ENCODE data around the gene LEPR. TPM values are rescaled to one million over a fixed set of nuclear protein-coding genes. Genes with fewer than 3 reads are reported as not detected.

The LEPR gene
- total and polyA plus RNA-seq, 10 donors, result 0.90 to 9.3 (median 5.4) TPM

DNA sequence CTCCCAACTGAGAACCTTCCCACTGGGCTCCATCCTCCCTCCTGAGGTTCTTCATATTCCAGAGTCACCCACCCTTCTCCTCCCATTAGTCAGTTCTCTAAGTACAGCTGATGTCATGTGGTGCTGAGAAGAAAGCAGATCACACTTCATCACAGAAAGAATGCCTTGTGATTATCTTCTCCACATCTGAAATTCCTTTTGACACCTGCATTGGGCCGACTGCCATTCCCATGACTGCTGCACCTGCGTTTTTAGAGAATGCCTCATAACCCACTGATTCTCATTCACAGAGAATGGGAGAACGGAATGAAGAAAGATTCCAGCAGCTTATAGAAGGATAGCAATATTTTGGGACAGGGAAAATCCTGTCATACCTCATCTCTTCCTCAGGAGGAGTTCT, 14.3 kb downstream of the LEPR start:
- Histone ChIP-seq H3K4me3 (no peak overlapping the region), H3K27ac (no peak overlapping the region), H3K4me1 (peaks cover 0 to 15% (median 11%) of the 10 kb centered on the region in 6 donors), H3K9me3 (no peaks in the 10 kb centered on the region), H3K36me3 (peaks cover 0 to 75% (median 18%) of the 10 kb centered on the region in 6 donors), H3K27me3 (replicated peaks in 1 of 7) (no peaks in the 10 kb centered on the region)
- intact Hi-C loops (cut with DNase I; ENCODE audit: low total_unique reads), result loop anchor here (5.0 kb wide), 1 partner anchor 253 kb away; no protein-coding TSS in a partner anchor
- no peak for TF ChIP-seq POLR2AphosphoS5 (IDR thresholded peaks at IDR 0.05)
- TF ChIP-seq, protein P1, sequence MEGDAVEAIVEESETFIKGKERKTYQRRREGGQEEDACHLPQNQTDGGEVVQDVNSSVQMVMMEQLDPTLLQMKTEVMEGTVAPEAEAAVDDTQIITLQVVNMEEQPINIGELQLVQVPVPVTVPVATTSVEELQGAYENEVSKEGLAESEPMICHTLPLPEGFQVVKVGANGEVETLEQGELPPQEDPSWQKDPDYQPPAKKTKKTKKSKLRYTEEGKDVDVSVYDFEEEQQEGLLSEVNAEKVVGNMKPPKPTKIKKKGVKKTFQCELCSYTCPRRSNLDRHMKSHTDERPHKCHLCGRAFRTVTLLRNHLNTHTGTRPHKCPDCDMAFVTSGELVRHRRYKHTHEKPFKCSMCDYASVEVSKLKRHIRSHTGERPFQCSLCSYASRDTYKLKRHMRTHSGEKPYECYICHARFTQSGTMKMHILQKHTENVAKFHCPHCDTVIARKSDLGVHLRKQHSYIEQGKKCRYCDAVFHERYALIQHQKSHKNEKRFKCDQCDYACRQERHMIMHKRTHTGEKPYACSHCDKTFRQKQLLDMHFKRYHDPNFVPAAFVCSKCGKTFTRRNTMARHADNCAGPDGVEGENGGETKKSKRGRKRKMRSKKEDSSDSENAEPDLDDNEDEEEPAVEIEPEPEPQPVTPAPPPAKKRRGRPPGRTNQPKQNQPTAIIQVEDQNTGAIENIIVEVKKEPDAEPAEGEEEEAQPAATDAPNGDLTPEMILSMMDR (IDR thresholded peaks at IDR 0.05 in 8 of 11, conservative IDR thresholded peaks at IDR 0.05 in 3 of 11), result no peak
- no peak for TF ChIP-seq POLR2A (IDR thresholded peaks at IDR 0.05)
- no peak for DNase-seq
- 90 to 100% (median 97%) methylated on average over 3 of the region's 3 CpGs for WGBS, 5 donors

DNA sequence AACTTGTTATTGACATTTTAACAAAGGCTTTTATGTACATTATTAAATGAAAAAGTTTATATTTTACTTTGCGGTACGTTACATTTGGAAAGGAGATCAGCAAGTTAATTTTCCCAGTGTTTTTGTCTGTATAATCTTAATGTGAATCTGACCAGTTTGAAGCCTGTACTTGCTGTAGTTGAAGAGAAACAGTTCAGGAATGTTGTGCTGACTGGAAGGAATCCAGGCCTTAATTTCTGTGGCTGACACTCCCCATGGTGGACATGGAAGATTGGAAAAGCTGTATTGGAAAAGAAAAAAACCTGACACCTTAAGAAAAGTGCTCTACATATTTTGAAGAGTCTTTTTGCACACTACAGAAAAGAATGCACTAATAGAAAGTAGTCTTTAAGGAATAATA, 15.5 kb downstream of the LEPR start:
- H3K4me1 ChIP-seq, result peaks cover 0 to 3% (median 0%) of the 10 kb centered on the region in 6 donors
- peaks cover 0 to 63% (median 18%) of the 10 kb centered on the region in 6 donors for H3K36me3 ChIP-seq
- H3K4me3 ChIP-seq, result no peak overlapping the region
- no peaks in the 10 kb centered on the region for H3K9me3 ChIP-seq
- no peak for TF ChIP-seq POLR2AphosphoS5 (IDR thresholded peaks at IDR 0.05)
- WGBS, 5 donors, result 83 to 95% (median 91%) methylated on average over 2 of the region's 2 CpGs
- no peak overlapping the region for H3K27ac ChIP-seq
- DNase-seq, result no peak
- intact Hi-C loops (cut with DNase I; ENCODE audit: low total_unique reads), result no loop called here
- H3K27me3 ChIP-seq (replicated peaks in 1 of 7), result no peaks in the 10 kb centered on the region

DNA sequence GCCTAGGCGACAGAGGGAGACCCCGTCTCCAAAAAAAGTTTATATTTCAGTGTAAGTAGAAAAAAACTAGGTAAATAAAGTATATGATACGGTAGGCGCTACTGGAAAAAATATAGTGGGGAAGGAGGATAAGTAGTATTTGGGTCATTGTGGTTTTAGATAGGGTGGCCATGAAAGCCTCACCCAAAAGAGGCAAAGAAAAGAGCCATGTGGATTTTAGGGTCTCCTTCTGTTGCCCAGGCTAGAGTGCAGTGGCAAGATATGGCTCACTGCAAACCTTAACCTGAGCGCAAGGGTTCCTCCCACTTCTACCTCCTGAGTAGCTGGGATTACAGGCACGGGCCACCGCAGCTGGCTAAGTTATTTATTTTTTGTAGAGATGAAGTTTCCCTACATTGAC, 17.1 kb downstream of the LEPR start:
- 95 to 100% (median 96%) methylated on average over 7 of the region's 7 CpGs for WGBS, 5 donors
- TF ChIP-seq POLR2AphosphoS5 (IDR thresholded peaks at IDR 0.05) (no peak), POLR2A (IDR thresholded peaks at IDR 0.05) (no peak)
- TF ChIP-seq, protein P1 (IDR thresholded peaks at IDR 0.05 in 8 of 11, conservative IDR thresholded peaks at IDR 0.05 in 3 of 11), result no peak
- Histone ChIP-seq H3K36me3 (peaks cover 0 to 48% (median 8%) of the 10 kb centered on the region in 6 donors), H3K4me1 (no peaks in the 10 kb centered on the region), H3K9me3 (no peaks in the 10 kb centered on the region), H3K27ac (no peak overlapping the region), H3K4me3 (no peak overlapping the region), H3K27me3 (replicated peaks in 1 of 7) (no peaks in the 10 kb centered on the region)
- DNase-seq, result no peak
- intact Hi-C loops (cut with DNase I; ENCODE audit: low total_unique reads), result no loop called here

DNA sequence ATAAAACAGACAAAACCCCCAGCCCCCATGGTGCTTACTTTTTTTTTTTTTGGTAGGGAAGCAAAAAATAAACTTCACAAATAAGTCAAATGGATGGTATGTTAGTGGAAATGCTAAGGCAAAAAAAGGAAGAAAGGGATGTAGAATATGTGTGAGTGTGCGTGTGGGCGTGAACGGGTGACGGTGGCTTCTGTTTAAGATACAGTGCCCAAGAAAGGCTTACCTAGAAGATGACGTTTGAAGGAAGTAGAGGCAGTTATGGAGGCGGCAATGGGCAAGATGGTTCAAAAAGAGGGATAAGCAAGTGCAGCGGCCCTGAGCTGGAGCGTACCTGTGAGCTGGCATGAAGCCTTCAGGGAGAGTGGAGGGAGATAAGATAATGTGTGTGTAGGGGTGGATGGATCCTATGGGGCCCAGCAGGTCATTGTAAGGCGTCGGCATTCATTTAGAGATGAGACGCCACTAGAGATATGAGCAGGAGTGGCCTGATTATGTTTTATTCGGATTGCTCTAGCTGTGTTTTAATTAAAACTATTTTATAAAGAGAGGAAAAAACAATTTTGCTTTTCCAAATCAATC, 19.9 kb downstream of the LEPR start:
- 75 to 93% (median 81%) methylated on average over 12 of the region's 12 CpGs for WGBS, 5 donors
- no peak for TF ChIP-seq POLR2AphosphoS5 (IDR thresholded peaks at IDR 0.05)
- TF ChIP-seq, protein P1 (IDR thresholded peaks at IDR 0.05 in 8 of 11, conservative IDR thresholded peaks at IDR 0.05 in 3 of 11), result no peak
- TF ChIP-seq POLR2A (IDR thresholded peaks at IDR 0.05), result no peak
- no peaks in the 10 kb centered on the region for H3K4me1 ChIP-seq
- no peak overlapping the region for H3K4me3 ChIP-seq
- peaks cover 0 to 23% (median 0%) of the 10 kb centered on the region in 6 donors for H3K36me3 ChIP-seq
- no peaks in the 10 kb centered on the region for H3K27me3 ChIP-seq (replicated peaks in 1 of 7)
- no peak for DNase-seq
- no peak overlapping the region for H3K27ac ChIP-seq
- H3K9me3 ChIP-seq, result no peaks in the 10 kb centered on the region
- intact Hi-C loops (cut with DNase I; ENCODE audit: low total_unique reads), result no loop called here
